ENCODE measurements around the gene CYP3A5. TPM values are rescaled to one million over a fixed set of nuclear protein-coding genes. Genes with fewer than 3 reads are reported as not detected.

CYP3A5 gene
- total RNA-seq, 1 donor from 2014 or later = 1.0 TPM

GRCh38 chr7:99627513-99627912 lies 52.3 kb downstream of the CYP3A5 start:
- no peak overlapping the region for H3K27ac ChIP-seq (ENCODE audit: low read depth, low read length)
- peaks cover 5 to 9% (median 5%) of the 10 kb centered on the region in 3 donors for H3K4me1 ChIP-seq (ENCODE audit: control insufficient read depth in 3 of 3, insufficient read depth in 3 of 3, low read length in 3 of 3)
- H3K36me3 ChIP-seq (ENCODE audit: control insufficient read depth in 3 of 3, insufficient read depth in 3 of 3, low read length in 3 of 3) = peaks cover 64 to 85% (median 79%) of the 10 kb centered on the region in 3 donors
- H3K9ac ChIP-seq (ENCODE audit: low read depth in 1 of 3, low read length in 3 of 3) = no peak overlapping the region
- no peaks in the 10 kb centered on the region for H3K9me3 ChIP-seq (ENCODE audit: control insufficient read depth in 3 of 3, low read length in 3 of 3)
- no peaks in the 10 kb centered on the region for H3K27me3 ChIP-seq (ENCODE audit: control insufficient read depth in 3 of 3, insufficient read depth in 3 of 3, low read length in 3 of 3)
- no peak overlapping the region for H3K4me3 ChIP-seq (ENCODE audit: low read length in 3 of 3)

GRCh38 chr7:99626661-99627060 lies 53.1 kb downstream of the CYP3A5 start:
- Histone ChIP-seq H3K4me3 (ENCODE audit: low read length in 3 of 3) (no peak overlapping the region), H3K9me3 (ENCODE audit: control insufficient read depth in 3 of 3, low read length in 3 of 3) (no peaks in the 10 kb centered on the region), H3K4me1 (ENCODE audit: control insufficient read depth in 3 of 3, insufficient read depth in 3 of 3, low read length in 3 of 3) (peaks cover 1 to 6% (median 2%) of the 10 kb centered on the region in 3 donors), H3K9ac (ENCODE audit: low read depth in 1 of 3, low read length in 3 of 3) (no peak overlapping the region), H3K27ac (ENCODE audit: low read depth, low read length) (no peak overlapping the region), H3K27me3 (ENCODE audit: control insufficient read depth in 3 of 3, insufficient read depth in 3 of 3, low read length in 3 of 3) (no peaks in the 10 kb centered on the region), H3K36me3 (ENCODE audit: control insufficient read depth in 3 of 3, insufficient read depth in 3 of 3, low read length in 3 of 3) (peaks cover 70 to 94% (median 87%) of the 10 kb centered on the region in 3 donors)

- no peak overlapping the region for H3K27ac ChIP-seq (ENCODE audit: low read depth, low read length)
- no peak overlapping the region for H3K4me3 ChIP-seq (ENCODE audit: low read length in 3 of 3)
- H3K9me3 ChIP-seq (ENCODE audit: control insufficient read depth in 3 of 3, low read length in 3 of 3) = no peaks in the 10 kb centered on the region
- H3K36me3 ChIP-seq (ENCODE audit: control insufficient read depth in 3 of 3, insufficient read depth in 3 of 3, low read length in 3 of 3) = peaks cover 76 to 97% (median 92%) of the 10 kb centered on the region in 3 donors
- H3K27me3 ChIP-seq (ENCODE audit: control insufficient read depth in 3 of 3, insufficient read depth in 3 of 3, low read length in 3 of 3) = no peaks in the 10 kb centered on the region
- no peak overlapping the region for H3K9ac ChIP-seq (ENCODE audit: low read depth in 1 of 3, low read length in 3 of 3)
- no peaks in the 10 kb centered on the region for H3K4me1 ChIP-seq (ENCODE audit: control insufficient read depth in 3 of 3, insufficient read depth in 3 of 3, low read length in 3 of 3)
Observed at GRCh38 chr7:99625961-99626360, 53.8 kb downstream of the CYP3A5 start.

GRCh38 chr7:99625321-99625720 lies 54.5 kb downstream of the CYP3A5 start:
- Histone ChIP-seq H3K9ac (ENCODE audit: low read depth in 1 of 3, low read length in 3 of 3) (no peak overlapping the region), H3K4me1 (ENCODE audit: control insufficient read depth in 3 of 3, insufficient read depth in 3 of 3, low read length in 3 of 3) (no peaks in the 10 kb centered on the region), H3K36me3 (ENCODE audit: control insufficient read depth in 3 of 3, insufficient read depth in 3 of 3, low read length in 3 of 3) (peaks cover 77 to 97% (median 93%) of the 10 kb centered on the region in 3 donors), H3K27me3 (ENCODE audit: control insufficient read depth in 3 of 3, insufficient read depth in 3 of 3, low read length in 3 of 3) (no peaks in the 10 kb centered on the region), H3K4me3 (ENCODE audit: low read length in 3 of 3) (no peak overlapping the region), H3K9me3 (ENCODE audit: control insufficient read depth in 3 of 3, low read length in 3 of 3) (no peaks in the 10 kb centered on the region), H3K27ac (ENCODE audit: low read depth, low read length) (no peak overlapping the region)

DNA sequence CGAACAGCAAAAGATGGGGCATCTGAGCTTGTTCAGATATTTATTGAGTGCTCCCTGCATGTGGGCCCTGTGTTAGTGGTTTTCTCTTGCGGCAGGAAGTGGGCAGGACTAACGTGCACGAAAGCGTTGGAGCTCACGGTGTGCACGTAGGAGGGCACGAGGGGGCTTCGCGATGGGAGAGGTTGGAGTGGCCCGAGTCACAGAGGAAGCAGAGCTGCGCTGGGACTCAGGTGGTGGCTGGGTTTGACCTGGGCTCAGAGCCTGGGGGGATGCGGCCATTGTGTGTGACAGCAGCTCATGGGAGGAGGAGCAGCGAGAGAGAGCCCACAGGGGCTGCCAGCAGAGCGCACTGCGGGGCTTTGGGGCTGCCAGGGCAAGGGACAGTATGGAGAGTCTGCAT lies 55.3 kb downstream of the CYP3A5 start:
- no peaks in the 10 kb centered on the region for H3K9me3 ChIP-seq (ENCODE audit: control insufficient read depth in 3 of 3, low read length in 3 of 3)
- no peak overlapping the region for H3K27ac ChIP-seq (ENCODE audit: low read depth, low read length)
- no peak overlapping the region for H3K4me3 ChIP-seq (ENCODE audit: low read length in 3 of 3)
- H3K27me3 ChIP-seq (ENCODE audit: control insufficient read depth in 3 of 3, insufficient read depth in 3 of 3, low read length in 3 of 3) = no peaks in the 10 kb centered on the region
- H3K4me1 ChIP-seq (ENCODE audit: control insufficient read depth in 3 of 3, insufficient read depth in 3 of 3, low read length in 3 of 3) = no peaks in the 10 kb centered on the region
- H3K36me3 ChIP-seq (ENCODE audit: control insufficient read depth in 3 of 3, insufficient read depth in 3 of 3, low read length in 3 of 3) = peaks cover 77 to 97% (median 93%) of the 10 kb centered on the region in 3 donors
- no peak overlapping the region for H3K9ac ChIP-seq (ENCODE audit: low read depth in 1 of 3, low read length in 3 of 3)

DNA sequence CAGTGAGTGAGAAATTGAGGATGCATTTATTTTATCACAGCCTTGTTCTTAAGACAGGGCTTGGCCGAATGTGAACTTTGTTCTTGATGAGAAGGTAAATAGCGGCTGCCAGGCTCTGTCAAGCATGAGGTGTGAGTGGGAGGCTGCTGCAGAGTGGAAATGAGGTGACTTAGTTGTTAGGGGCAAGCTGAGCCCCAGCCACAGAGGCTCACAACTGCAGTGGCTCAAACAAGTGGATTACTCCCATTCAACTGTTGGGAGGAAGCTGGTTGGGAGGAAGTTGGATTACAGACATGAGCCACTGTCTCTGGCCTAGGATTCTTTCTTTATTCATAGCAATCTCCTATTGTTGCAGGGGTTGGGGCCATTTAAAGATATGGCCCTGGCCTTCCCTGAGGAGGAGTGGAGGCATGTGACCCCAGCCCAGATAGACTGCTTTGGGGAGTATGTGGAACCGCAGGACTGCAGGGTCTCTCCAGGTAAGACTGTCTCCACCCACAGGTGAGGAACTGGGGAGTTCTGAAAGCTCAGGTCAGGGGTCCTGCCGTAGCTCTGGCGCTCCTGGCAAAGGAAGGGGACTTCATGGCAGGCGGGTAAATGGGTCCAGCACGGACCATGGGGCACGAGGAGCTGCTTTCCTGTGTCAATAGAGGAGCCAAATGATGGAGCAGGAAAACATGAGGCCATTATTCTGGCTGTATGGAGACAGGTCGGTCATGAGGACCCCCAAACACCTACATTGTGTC lies 55.9 kb downstream of the CYP3A5 start:
- Histone ChIP-seq H3K9ac (ENCODE audit: low read depth in 1 of 3, low read length in 3 of 3) (no peak overlapping the region), H3K4me3 (ENCODE audit: low read length in 3 of 3) (no peak overlapping the region), H3K27me3 (ENCODE audit: control insufficient read depth in 3 of 3, insufficient read depth in 3 of 3, low read length in 3 of 3) (no peaks in the 10 kb centered on the region)

DNA sequence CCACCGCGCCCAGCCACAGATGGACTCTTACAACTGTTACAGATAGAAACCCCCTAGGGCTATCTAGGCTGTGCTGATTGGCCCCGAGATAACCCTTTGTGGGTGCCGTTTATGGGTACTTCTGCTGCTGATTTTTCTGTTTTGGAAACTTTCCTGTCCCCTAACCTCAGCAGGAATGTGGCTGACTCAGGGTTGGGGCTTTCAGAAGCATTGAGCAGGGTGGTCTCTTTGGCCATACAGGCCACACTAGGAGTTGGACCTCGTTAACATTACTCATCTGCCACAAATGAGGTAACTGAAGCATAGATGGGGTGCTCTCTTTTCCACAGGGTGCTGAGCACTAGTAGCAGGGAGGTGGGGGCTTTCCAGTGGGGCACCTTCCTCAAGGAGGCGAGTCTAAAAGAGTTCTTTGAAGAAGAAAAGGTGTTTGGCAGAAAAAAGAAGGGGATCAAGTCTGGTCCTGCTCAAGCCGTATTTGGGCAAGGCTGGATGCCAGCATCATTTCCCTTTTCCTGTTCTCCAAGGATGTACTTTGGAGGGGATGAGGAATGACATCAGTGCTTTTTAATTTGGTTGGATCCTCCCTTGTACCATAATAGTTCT lies 56.6 kb downstream of the CYP3A5 start:
- no peak overlapping the region for H3K9ac ChIP-seq (ENCODE audit: low read depth in 1 of 3, low read length in 3 of 3)
- no peaks in the 10 kb centered on the region for H3K27me3 ChIP-seq (ENCODE audit: control insufficient read depth in 3 of 3, insufficient read depth in 3 of 3, low read length in 3 of 3)
- peaks cover 0 to under 1% (median 0%) of the 10 kb centered on the region in 3 donors for H3K4me1 ChIP-seq (ENCODE audit: control insufficient read depth in 3 of 3, insufficient read depth in 3 of 3, low read length in 3 of 3)
- no peaks in the 10 kb centered on the region for H3K9me3 ChIP-seq (ENCODE audit: control insufficient read depth in 3 of 3, low read length in 3 of 3)
- no peak overlapping the region for H3K4me3 ChIP-seq (ENCODE audit: low read length in 3 of 3)
- H3K27ac ChIP-seq (ENCODE audit: low read depth, low read length) = no peak overlapping the region
- H3K36me3 ChIP-seq (ENCODE audit: control insufficient read depth in 3 of 3, insufficient read depth in 3 of 3, low read length in 3 of 3) = peaks cover 73 to 96% (median 90%) of the 10 kb centered on the region in 3 donors

More for the DNA sequence above, 55.9 kb downstream of the CYP3A5 start:
- H3K9me3 ChIP-seq (ENCODE audit: control insufficient read depth in 3 of 3, low read length in 3 of 3) = no peaks in the 10 kb centered on the region
- H3K27ac ChIP-seq (ENCODE audit: low read depth, low read length) = no peak overlapping the region
- H3K4me1 ChIP-seq (ENCODE audit: control insufficient read depth in 3 of 3, insufficient read depth in 3 of 3, low read length in 3 of 3) = no peaks in the 10 kb centered on the region
- H3K36me3 ChIP-seq (ENCODE audit: control insufficient read depth in 3 of 3, insufficient read depth in 3 of 3, low read length in 3 of 3) = peaks cover 75 to 97% (median 92%) of the 10 kb centered on the region in 3 donors

DNA sequence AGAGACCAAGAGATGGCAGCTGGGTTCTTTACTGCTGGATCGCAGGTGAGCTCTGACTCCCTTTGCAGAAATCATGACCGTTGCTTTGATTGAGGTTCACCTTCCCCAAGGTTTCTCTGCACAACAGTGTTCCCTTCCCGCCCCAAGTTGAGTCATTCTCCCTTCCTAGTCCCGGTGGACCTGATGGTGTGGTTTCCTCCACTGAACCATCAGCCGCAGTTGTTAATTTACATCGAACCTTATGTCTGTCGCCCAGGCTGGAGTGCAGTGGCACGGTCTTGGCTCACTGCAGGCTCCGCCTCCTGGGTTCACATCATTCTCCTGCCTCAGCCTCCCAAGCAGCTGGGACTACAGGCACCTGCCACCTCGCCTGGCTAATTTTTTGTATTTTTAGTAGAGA lies 57.2 kb downstream of the CYP3A5 start:
- H3K36me3 ChIP-seq (ENCODE audit: control insufficient read depth in 3 of 3, insufficient read depth in 3 of 3, low read length in 3 of 3) = peaks cover 73 to 93% (median 88%) of the 10 kb centered on the region in 3 donors
- no peaks in the 10 kb centered on the region for H3K27me3 ChIP-seq (ENCODE audit: control insufficient read depth in 3 of 3, insufficient read depth in 3 of 3, low read length in 3 of 3)
- no peak overlapping the region for H3K27ac ChIP-seq (ENCODE audit: low read depth, low read length)
- no peak overlapping the region for H3K9ac ChIP-seq (ENCODE audit: low read depth in 1 of 3, low read length in 3 of 3)
- no peaks in the 10 kb centered on the region for H3K9me3 ChIP-seq (ENCODE audit: control insufficient read depth in 3 of 3, low read length in 3 of 3)
- peaks cover 4 to 6% (median 6%) of the 10 kb centered on the region in 3 donors for H3K4me1 ChIP-seq (ENCODE audit: control insufficient read depth in 3 of 3, insufficient read depth in 3 of 3, low read length in 3 of 3)
- H3K4me3 ChIP-seq (ENCODE audit: low read length in 3 of 3) = no peak overlapping the region

DNA sequence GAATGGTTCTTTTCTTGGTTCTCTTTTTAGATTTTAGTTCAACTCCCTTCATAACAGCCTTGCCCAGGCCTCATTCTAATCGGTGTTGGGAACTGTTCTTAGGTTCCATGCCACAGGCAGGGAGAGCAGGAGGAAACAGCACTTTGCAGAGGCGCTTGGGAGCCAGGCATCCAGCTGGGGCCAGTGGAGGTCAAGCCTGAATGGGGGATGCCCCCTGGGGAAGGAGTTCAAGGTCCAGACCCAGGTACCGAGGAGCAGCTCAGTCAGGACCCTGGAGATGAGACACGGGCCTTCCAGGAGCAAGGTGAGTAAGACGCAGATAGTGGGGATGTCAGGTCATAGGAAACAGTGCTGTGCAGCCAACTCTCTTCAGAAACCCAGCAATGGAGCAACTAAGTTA lies 58.5 kb downstream of the CYP3A5 start:
- peaks cover 66 to 79% (median 75%) of the 10 kb centered on the region in 3 donors for H3K36me3 ChIP-seq (ENCODE audit: control insufficient read depth in 3 of 3, insufficient read depth in 3 of 3, low read length in 3 of 3)
- H3K9me3 ChIP-seq (ENCODE audit: control insufficient read depth in 3 of 3, low read length in 3 of 3) = no peaks in the 10 kb centered on the region
- no peaks in the 10 kb centered on the region for H3K27me3 ChIP-seq (ENCODE audit: control insufficient read depth in 3 of 3, insufficient read depth in 3 of 3, low read length in 3 of 3)

DNA sequence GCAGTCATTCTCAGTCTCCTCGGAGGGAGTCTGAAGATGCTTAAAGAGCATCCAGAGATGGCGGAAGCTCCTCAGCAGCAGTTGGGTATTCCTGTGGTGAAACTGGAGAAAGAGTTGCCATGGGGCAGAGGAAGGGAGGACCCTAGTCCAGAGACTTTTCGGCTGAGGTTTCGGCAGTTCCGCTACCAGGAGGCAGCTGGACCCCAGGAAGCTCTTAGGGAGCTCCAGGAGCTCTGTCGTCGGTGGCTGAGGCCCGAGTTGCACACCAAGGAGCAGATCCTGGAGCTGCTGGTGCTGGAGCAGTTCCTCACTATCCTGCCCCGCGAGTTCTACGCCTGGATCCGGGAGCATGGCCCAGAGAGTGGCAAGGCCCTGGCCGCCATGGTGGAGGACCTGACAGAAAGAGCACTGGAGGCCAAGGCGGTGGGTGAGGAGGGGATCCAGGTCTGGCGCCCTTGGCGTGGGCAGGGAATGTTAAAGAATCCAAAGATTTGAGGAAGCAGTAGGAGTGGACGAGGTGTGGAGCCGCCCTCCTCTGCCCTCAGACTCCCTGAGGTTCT lies 60.1 kb downstream of the CYP3A5 start:
- Histone ChIP-seq H3K4me3 (ENCODE audit: low read length in 3 of 3) (no peak overlapping the region), H3K9ac (ENCODE audit: low read depth in 1 of 3, low read length in 3 of 3) (no peak overlapping the region), H3K27me3 (ENCODE audit: control insufficient read depth in 3 of 3, insufficient read depth in 3 of 3, low read length in 3 of 3) (no peaks in the 10 kb centered on the region), H3K27ac (ENCODE audit: low read depth, low read length) (no peak overlapping the region), H3K9me3 (ENCODE audit: control insufficient read depth in 3 of 3, low read length in 3 of 3) (no peaks in the 10 kb centered on the region), H3K4me1 (ENCODE audit: control insufficient read depth in 3 of 3, insufficient read depth in 3 of 3, low read length in 3 of 3) (peaks cover 9 to 16% (median 11%) of the 10 kb centered on the region in 3 donors), H3K36me3 (ENCODE audit: control insufficient read depth in 3 of 3, insufficient read depth in 3 of 3, low read length in 3 of 3) (peaks cover 51 to 63% (median 59%) of the 10 kb centered on the region in 3 donors)

More for the DNA sequence above, 58.5 kb downstream of the CYP3A5 start:
- H3K9ac ChIP-seq (ENCODE audit: low read depth in 1 of 3, low read length in 3 of 3) = no peak overlapping the region
- H3K4me3 ChIP-seq (ENCODE audit: low read length in 3 of 3) = no peak overlapping the region
- no peak overlapping the region for H3K27ac ChIP-seq (ENCODE audit: low read depth, low read length)
- H3K4me1 ChIP-seq (ENCODE audit: control insufficient read depth in 3 of 3, insufficient read depth in 3 of 3, low read length in 3 of 3) = peaks cover 9 to 13% (median 11%) of the 10 kb centered on the region in 3 donors

Data from skeletal muscle tissue (tissue), 4 donors.